GM21619 (cell line): ENCODE results near the gene TMC2.
A peak's percentile ranks its signal among the peaks of the same experiment; 100 is the strongest.
"Not testable (repeated sequence)": the region's sequence is repeated elsewhere in the genome, so short reads cannot be mapped to it uniquely, and the experiment has no call there.

Experiments
- ATAC-seq: cut with Tn5 transposase; IDR thresholded peaks from one replicate; pipeline ENCODE4 v1.9.1; 2021; ENCODE audit not compliant: unreplicated experiment

TMC2 gene

DNA sequence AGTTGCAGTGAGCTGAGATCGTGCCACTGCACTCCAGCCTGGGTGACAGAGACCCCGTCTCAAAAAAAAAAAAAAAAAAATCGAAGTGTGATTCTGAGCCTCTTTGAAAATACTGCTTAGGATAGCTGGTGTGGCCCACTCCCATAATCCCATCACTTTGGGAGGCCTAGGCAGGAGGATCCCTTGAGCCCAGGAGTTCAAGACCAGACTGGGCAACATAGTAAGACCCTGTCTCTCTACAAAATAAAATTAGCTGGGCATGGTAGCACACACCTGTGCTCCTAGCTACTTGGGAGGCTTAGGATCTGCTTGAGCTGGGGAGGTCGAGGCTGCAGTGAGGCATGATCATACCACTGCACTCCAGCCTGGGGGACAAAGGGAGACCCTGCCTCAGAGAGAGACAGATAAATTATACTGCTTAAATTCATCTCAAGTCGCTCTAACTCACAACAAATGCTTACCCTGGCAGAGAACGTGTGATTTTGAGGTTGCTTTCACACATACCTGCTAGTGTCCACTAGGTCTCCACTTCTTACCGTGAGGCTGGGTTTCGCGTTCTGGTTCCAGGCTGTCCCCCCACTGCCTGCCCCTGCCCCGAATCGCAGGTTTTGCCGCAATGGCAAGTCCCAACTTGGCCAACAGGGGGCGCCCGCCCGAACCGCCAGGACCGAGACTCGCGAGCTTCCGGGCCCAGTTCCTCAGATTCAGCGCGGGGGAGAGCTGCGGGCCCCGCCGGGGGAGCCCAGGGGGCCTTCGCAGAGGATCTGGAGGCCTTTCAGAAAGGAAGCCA, 12.3 kb upstream of the TMC2 start:
- peak; percentile 66 for ATAC-seq

DNA sequence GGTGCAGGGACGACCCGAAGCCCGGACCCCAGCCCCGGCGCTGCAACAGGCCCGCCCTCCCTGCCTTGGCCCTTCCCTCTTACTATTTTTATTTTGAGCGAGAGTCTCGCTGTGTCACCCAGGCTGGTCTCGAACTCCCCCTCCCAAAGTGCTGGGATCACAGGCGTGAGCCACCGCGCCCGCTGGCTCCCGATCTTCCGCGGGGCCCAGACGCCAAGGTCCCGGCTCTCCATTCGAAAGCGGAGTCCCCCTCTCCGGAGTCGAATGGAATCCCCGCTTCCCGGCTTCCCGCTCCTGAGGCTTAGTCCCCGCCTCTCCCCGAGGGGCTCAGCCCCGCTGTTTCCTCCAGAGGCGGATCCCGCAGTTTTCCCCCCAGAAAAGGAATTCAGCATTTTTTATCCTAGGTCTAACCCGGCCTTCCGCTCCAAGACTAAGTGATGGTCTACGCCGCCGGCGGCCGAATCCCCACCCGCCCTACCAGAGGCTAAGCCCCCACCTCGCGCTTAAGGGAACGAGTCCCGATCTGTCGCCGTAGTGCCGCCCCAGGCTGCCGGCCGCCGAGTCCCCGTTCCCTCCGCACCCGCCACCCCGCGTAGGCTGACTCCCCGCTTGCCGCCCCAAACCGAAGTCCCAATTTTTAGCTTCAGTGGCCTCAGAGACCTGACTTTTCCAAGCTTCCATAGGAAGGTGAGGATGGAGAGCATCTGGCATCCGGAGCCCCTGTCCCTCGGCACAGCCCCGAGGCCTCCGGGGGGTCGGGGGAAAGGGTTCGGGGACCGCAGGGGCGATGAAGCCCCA, 11.5 kb upstream of the TMC2 start:
- peak; percentile 34 for ATAC-seq

DNA sequence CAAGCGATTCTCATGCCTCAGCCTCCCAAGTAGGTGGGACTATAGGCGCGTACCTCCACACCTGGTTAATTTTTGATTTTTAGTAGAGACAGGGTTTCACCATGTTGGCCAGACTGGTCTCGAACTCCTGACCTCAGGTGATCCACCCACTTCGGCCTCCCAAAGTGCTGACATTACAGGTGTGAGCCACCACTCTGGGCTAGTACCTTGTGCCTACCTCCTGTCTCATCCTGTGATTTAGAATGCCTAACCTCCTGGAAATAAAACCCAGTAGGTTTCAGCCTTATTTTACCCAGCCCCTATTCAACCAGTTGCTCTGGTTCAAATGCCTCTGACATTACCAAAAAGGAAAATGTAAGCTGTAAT, 10.2 kb upstream of the TMC2 start:
- not testable (repeated sequence) for ATAC-seq

DNA sequence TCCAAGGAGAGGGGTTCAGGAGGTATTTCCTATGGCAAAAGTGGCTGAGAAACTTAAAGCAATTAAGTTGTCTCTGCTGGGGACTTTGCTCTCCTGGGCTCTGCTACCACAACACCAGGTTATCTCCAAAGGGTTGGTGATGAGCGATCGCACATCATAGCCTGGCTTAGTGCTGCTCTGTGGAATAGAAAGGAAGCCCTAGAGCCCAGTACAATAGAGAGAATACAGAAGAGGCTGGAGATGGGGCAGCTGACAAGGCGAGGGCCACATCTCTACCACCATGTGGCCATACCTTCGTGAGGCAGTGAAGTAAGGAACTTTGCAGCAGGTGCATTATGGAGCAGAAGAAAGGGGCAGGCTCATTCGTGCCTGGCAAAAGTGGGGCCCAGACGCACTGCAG, 8.6 kb upstream of the TMC2 start:
- no peak for ATAC-seq

DNA sequence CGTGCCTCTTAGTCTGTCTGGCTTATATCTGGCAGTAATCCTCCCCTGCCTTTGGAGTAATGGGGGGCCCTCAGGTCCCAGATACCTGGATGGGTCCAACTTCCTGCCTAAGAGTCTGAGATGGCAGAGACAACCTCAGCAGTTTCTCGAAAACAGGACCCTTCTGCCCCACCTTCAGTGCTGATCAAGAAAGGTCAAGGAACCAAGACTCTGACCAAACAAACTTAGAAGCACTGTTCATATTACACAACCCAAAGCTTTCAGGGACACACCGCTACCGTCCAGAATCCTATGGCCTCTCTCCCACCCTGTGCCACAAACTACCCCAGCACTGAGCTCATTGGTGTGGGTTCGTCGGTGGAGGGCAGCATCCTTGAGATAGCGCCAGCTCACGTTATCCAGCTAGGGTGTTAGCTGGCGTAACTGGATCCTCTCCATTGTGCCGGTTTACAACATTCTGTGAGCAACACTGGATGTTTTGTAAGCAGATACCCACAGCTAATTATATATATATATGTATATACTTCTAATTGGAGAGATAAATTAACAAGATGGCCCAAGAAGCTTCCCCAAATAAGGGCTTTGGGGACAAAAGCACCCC, 7.6 kb upstream of the TMC2 start:
- ATAC-seq = no peak

DNA sequence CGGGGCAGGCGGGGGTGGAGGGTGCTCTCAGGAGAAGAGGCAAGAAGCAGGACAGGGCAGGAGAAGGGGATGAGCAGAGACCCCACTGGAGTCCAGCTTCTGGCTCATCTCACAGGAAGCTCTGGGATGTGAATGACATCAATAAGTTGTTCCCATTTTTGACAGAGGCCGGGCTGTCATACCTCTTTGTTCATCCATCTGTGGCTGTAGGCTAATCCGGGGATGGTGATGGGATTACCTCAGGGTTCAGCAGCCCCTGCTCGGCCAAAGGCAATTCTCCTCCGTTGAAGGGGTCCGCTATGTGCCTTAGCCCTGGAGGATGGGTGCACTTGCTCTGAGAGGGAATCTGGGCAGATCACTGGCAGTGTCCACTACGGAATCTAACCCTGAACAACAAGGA, 3.3 kb upstream of the TMC2 start:
- ATAC-seq = no peak

DNA sequence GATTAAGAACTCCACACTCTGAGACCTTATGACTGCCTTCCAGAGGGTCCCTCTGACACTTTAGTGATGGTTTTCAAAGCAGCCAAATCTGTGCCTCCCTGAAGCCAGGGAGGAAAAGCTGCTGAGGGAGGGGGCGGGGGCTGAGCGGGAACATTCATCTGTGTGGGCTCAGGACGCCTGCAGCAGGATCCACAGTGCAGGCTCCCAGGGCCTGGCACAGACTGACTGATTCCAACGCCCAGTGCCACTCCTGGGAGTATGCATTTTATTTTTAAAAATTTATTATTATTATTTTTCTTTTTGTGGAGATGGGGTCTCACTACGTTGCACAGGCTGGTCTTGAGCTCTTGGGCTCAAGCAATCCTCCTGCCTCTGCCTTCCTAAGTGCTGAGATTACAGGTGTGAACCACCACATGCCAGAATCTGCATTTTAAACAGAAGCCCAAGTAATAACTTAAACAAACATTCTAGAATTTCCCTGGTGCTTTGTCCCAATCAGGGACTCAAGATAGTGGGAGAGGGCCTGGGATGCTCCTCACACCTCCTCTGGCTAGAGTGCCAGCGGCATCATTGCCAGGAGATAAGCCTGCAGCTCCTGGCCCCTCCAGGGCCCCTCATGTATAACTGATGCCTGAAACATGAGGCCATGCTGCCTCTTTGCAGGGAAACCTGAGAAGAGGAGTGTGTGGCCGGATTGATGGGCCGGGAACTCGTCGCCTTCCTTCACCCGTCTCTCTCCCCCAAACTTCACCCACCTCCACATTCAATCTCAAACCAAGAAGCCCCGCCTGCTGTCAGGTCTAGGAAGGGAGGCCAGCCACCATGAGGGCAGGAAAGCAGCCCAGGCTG, 438 bp upstream of the TMC2 start:
- ATAC-seq = no peak

DNA sequence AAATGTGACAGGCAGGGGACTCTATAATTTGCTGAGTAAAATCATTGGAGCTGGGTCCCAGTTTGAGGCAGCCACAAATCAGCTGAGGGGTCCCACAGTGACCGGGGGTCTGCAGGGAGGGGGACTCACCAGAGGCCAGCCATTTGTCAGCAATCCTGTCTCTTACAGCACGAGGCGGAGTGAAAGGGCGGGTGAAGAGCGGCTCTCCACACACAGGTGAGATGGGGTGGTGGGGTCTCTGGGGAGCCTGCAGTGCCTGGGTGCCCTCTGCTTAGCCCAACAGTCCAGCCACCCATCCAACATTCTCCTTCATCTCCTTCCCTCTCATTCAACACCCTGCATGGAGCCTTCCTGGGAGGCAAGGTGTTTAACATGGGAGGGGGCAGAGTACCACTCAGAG, 728 bp downstream of the TMC2 start:
- no peak for ATAC-seq

DNA sequence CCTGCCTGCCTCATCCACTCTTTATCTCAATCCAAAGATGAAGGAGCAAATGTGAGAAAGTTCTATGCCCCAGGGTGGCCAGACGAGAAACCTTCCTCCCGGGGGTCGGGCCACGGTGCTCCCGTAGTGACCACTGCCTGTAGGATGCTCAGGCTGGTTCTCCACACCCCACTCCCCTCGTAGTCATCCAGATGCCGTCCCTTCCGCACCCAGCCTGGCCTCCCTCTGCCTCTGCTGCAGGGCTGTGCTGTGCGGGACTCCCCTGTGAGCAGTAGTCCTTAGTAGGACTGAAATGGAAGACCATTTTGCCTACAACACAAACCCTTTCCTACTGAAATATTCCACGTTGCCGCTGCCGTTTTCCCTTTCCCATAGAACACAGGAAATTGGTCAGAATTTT, 2.0 kb downstream of the TMC2 start:
- ATAC-seq = no peak

DNA sequence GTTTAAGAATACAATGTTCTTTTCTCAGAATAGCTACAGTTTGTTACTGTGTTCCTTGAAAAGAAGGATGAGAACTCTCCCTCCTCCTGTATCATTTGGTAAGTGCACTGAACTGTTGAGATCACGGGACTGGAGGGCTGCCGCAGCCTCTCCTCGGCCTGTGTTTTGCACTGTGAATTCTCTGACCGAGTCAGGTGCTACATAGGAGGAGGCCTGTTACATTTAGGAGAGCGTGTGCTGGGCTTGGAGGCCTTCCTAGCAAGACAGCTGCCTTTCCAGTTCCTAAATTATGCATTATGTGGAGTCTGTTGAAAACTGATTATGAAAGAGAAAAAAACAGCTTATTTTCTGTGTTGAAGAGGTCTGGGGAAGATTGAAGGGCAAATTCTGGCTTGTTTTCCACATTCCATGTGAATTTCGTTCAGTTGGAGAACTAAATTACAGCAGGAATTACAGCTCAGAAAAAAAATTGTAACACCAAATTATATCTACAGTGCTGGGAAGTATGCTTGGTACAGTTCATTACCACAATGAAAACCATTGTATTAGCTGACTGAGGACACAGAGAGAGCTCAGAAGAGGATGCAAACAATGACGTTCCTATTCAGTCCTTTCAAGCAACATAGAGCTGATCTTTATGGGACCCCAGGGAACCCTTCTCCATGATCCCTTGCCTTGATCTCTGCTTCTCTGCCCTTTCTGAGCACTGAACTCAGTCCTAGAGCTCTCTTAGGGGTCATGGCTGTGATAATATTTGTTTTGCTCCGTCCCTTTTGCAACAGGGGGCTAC, 2.8 kb downstream of the TMC2 start:
- ATAC-seq = no peak

DNA sequence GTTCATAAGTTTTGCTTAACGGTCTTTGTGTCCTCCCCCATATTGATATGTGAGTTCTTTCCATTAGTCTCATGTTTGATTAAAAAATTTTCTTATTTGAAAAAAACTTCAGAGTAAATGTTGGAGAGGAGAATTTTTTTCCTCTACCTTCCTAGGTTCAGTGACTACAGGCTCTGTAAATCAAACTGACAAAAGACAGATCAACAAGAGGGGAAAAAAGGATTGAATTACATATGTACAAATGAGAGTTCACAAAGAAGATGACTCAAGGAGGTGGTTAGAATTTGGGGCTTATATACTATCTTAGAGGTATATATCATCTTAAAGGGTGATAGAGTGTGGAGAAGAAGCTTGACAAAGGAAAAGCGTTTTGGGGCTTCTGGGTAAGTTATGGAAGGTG, 5.6 kb downstream of the TMC2 start:
- ATAC-seq = no peak

DNA sequence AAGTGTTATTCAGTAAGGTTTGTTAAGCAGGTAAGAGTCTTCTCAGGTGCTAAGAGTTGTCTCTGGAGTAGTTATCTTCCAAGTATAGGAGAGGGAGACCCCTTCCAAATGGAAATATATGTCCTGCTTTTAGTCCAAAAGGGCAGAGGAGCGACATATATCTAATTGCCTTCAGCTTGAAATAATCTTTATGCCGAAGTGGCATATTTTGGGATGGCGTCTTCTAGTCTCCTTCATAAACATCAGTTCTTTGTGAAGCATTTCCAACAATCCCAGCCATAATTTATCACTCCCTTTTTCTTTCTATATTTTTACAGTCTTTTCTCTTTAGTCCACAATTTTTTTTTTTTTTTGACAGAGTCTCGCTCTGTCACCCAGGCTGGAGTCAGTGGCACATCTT, 6.0 kb downstream of the TMC2 start:
- ATAC-seq = no peak

DNA sequence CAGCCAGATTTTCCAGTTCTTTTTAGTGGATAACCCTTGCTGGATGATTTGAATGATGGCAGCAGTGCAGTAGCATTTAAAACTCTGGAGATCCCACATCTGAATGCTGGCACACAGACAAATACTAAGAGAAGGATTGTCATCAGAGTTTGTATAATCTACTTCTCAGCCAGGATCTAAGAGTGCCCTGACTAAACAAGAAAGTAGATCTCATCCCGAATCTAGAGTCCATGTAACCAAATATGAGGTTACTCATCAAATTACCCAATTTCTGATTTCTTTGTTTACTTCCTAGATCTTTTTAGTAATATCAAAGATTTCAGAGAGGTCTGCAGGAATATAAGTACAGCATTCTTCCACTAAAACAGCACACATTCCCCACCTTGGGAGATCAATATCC, 7.8 kb downstream of the TMC2 start:
- no peak for ATAC-seq

DNA sequence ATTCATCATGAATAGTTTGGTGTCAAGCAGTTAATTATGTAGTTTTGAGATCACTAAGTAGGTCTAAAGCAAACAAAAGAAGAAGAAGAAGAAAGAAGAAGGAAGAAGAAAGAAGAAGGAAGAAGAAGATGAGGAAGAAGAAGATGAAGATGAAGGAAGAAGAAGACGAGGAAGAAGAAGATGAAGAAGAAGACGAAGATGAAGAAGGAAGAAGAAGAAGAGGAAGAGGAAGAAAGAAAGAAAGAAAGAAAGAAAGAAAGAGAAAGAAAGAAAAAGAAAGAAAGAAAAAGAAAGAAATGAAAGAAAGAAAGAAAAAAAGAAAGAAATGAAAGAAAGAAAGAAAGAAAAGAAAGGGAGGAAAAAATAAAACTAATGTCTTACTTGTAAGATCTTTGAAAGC, 9.2 kb downstream of the TMC2 start:
- ATAC-seq = no peak

DNA sequence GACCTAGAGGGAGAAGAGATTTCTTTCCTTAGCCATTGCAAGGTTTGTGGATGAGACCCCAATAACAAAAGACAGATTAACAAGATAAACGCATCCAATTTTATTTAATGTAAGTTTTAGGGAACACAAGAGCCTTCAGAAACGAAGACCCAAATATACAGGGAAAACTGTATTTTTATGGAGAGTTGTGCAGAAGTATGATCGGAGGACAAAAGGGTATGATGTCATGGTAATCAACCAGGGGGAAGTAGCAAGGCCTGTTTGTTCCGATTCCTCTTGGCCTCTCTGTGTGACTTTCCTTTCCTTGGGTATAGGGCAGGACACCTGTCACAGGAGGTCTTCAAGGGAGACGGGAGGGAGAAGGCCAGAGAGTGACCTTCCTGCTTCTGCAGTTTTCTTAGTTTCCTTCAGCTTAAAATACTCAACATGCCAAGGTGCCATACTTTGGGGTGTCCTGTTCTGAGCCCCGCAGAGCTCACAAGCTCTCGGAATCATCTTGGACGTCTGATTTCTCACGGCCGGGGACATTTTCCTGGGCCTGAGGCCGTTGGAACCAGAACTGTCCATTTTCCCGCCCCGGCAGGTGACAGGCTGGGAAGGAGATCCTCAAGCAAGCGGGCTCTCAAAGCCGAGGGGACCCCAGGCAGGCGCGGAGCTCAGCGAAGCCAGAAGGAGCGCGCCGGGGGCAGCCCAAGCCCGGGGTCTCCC, 21.7 kb downstream of the TMC2 start:
- ATAC-seq = no peak

DNA sequence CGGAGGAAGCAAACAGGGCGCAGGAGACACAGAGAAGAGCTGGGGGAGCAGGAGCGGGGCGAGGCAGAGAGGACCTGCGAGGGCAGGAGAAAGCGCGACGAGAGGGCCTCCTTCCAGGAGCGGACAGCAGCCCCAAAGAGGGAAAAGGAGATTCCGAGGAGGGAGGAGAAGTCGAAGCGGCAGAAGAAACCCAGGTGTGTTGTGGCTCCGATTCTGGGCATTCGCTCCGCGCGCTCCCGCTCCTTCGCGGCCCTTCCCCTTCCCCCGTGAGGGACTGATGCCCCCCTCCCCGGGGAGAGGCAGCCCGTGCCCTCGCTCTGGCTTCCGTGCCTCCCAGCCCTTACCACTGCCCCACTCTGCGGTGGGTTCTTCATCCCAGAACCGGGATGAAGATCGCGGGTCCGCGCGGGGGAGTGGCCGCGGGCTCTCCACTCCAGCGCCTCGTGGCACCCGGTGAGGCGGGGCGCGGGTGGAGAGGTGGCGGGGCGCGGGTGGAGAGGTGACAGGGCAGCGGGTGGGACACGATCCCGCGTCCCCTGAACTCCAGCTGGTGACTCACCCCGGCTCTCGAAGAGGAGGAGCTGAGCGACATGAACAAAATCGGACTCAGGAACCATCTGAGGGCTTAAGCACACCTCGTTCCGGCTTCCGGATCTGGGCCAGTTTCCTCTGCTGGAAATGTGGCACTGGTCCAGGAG, 22.4 kb downstream of the TMC2 start:
- ATAC-seq = no peak

DNA sequence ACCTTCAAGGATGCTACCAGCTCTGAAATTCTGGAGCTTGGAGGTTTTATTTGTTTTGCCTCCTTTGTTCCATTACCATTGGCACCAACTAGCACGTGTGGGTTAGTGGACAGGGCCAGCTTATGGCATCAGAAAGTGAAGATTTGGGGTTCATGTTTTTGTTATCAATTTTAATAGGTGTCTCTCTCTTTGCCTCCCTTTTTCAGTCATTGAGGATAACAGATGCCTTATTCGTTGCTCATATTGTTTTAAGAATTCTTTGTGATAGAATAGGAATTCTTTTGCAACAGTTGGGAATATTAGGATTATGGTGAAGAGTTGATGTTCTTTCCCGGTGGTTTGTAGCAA, 22.9 kb downstream of the TMC2 start:
- ATAC-seq = no peak

DNA sequence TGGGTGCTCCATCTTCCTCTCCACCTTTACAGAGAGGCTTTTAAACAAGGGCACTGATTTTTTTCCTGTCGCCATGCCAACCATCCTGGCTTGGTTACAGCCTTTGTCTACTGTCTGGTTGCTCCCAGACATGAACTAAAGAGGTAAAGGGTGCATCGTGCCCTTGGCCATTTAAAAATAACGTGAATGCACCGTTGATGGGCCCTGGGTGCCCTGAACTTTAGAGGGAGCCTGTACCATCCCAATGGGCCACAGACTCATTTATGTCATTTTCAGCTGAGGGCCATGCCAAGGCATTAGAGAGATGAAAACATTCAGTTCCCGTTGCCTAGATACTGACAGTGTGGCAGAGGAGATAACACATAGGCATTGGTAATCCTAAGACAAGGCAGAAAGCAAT, 23.3 kb downstream of the TMC2 start:
- no peak for ATAC-seq

DNA sequence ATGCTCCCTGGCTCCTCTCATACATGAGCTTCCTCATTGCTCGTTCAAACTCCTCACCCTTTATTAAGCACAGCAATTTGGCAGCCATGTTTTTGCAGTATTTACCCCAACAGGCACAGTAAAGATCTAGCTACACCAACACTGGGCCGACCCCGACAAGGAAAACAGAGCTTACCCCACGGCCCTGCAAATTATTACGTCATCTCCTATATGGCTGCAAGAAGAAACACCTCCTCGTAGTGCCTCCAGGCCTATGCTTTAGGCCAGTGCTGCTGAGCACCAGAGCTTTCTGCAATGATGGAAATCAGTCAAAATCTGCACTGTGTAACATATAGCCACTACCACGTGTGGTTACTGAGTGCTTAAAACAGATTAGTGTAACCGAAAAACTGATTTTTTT, 26.7 kb downstream of the TMC2 start:
- ATAC-seq = no peak
